SK-MEL-5 (cell line): Measurements from ENCODE around the gene SPIRE1. TPM values are rescaled to one million over a fixed set of nuclear protein-coding genes. Genes with fewer than 3 reads are reported as not detected.
"Not testable (repeated sequence)": the region's sequence is repeated elsewhere in the genome, so short reads cannot be mapped to it uniquely, and the experiment has no call there.

ENCODE experiments used
- DNase-seq: peaks from one replicate; pipeline ENCODE4 v3.0.0-alpha.2; 2016; ENCODE audit warnings: low read depth, low spot score
- in situ Hi-C: cut with HindIII; loops from 2 replicates; pipeline ENCODE4 v1.10.0; 2016; ENCODE audit warnings: low sequenced_read_pairs, high pct_unique_total_duplicates, low pct_unique_long_range_greater_than_20kb
- total RNA-seq: library from RNA; depleted of rRNA; stranded (reverse); fragments of >200 nt; shearing (Covaris generic); gene quantifications from 2 replicates; pipeline ENCODE4 v1.2.3, GENCODE V29; 2014

The SPIRE1 gene
- total RNA-seq, 1 experiment from 2014 or later, result 59.3 TPM

DNA sequence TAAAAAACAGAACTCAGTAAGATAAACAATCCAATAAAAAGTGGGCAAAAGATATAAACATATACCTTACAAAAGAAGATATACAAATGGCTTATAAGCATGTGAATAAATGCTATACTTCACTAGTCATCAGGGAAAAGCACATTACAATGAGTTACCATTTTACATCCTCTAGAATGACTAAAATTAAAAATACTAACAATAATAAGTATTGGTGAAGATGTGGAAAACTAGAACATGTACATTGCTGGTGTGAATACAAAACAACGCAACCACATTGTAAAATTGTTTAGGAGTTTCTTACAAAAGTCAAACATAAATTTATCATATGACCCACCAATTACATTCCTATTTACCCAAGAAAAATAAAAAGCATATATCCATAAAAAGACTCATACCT, 80.1 kb downstream of the SPIRE1 start:
- in situ Hi-C loops, result no loop called here
- no peak for DNase-seq

DNA sequence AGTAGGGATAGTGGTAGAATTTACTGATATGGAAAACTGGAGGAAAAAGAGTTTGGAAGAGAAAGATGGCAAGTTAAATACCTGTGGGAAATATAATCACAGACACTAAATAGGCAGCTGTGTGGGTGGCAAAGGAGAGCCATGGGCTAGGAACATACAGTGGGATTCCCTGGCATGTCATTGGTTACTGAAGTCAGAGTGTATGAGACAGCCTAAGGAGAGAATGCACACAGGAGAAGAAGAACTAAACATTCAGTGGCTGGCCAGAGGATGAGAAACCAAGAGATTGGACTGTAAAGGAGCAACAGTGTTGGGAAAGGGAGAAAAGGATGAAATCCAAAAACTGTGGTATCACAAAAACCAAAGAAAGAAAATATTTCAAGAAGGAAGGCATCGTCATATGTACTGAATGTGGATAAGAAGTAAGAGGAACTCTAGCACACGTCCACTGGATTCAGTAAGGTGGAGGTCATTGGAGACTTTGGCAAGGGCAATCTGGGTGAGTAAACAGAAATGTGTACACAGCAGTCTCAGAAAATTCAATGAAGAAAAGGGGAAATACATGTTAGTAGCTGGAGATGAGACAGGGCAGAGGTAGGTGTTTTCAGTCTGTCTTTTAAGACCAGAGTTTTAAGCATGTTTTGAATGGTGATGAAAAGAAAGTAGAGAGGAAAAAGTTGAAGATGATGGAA, 83.3 kb downstream of the SPIRE1 start:
- DNase-seq, result no peak
- in situ Hi-C loops, result no loop called here

DNA sequence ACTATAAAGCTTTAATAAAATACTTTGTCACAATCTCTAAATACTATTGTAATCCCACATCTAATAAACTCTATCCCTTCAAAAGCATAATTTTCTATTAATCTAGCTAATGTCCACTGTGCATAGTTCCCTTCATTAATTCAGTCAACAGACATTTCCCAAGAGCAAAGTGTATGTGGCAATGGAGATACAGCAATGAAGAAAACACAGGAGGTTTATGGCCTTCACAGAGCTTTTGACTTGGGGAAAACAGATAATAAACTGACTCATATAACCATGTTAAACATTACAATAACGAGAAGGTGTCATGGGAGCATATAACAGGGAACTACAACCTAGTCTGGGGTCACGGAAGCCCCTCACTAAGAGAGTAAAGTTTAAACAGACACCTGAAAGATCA, 86.3 kb downstream of the SPIRE1 start:
- in situ Hi-C loops, result no loop called here
- DNase-seq, result no peak

DNA sequence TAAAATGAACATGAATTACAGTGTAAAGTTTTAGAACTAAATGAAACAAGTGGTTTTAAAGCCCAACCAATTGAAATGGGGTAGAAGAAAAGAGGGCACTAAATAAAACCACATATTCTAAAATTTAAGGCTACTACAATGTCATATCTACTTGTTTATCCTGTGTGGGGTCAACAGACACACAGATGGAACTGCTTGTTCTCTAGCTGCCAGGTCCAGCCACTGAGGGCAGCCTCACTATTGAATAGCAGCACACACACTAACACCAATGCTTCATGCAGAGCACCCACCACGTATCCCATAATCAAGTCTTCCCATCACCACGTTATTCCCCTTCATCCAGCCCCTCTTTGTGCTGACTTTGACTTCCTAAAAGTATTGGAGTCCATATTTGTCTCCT, 88.1 kb downstream of the SPIRE1 start:
- in situ Hi-C loops, result no loop called here
- DNase-seq, result no peak

DNA sequence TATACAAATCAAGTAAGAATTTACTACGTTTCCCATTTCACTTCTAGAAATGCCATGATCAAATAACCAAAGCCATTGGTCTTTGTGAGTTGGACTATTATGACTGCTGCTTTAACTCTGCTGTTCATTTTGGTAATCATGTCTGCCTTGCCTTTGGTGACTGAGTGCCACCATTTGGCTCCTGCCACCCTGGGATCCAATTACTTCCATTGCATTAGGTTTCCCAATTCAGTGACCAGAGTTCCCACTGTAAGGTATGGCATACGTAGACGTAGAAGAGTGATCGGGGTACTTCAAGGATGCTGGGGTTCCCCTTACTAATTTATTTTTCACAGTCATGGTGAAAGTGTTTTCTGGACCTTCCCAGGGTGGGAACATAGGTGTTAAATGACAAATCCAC, 90.1 kb downstream of the SPIRE1 start:
- no peak for DNase-seq
- in situ Hi-C loops, result no loop called here

DNA sequence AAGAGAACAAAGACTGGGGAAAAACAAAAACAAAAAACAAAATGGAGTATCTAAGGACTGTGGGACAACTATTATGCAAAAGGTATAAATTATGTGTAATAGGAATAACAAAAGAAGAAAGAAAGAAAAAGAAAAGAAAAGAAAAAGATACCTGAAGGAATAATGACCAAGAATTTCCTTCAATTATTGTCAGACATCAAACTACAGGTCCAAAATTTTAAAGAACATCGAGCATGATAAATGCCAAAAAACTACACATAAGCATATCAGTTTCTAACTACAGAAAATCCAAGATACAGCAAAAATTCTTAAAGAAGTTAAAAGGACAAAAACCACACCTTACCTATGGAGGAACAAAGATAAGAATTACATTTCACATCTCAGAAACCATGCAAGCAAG, 93.0 kb downstream of the SPIRE1 start:
- in situ Hi-C loops, result no loop called here

DNA sequence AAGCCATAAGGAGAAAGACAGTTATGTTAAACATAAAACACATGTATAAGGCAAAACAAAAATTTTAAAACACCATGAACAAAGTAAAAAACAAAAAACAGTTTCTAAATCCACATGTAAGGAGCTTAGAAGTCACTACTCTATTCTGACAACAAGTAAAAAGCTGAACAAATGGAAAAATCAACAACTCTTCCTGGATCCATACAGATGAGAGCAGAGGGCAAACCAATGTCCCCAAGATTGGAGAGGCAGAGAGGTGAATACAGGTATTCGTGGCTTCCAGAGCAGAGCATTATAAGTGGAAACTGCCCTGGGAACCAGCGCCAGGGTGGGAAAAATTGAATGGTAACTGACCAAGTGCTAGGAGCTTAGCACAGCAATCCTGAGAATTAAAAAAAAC, 93.5 kb downstream of the SPIRE1 start:
- DNase-seq, result no peak
- in situ Hi-C loops, result no loop called here

More for the DNA sequence above, 93.0 kb downstream of the SPIRE1 start:
- DNase-seq, result no peak

DNA sequence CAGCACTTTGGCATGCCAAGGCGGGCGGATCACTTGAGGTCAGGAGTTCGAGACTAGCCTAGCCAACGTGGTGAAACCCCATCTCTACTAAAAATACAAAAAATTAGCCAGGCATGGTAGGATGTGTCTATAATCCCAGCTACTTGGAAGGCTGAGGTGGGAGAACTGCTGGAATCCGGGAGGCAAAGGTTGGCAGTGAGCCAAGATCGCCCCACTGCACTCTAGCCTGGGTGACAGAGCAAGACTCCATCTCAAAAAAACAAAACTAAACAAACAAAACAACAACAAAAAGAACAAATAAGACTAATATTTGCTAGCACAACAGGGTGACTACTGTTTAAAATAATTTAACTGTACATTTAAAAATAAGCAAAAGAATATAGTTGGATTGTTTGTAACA, 97.3 kb downstream of the SPIRE1 start:
- in situ Hi-C loops, DNase-seq: not testable (repeated sequence)

DNA sequence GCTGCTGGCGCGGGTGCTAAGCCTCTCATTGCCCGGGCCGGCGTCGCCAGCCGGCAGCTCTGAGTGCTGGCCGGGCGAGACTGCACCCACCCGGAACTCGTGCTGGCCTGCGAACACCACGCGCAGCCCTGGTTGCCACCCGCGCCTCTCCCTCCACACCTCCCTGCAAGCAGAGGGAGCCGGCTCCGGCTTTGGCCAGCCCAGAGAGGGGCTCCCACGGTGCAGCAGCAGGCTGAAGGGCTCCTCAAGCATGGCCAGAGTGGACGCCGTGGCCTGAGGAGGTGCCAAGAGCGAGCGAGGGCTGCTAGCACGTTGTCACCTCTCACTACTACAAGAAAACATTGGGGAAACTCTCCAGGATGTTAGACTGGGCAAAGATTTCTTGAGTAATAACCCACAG, 98.6 kb downstream of the SPIRE1 start:
- in situ Hi-C loops, result no loop called here
- DNase-seq, result no peak

DNA sequence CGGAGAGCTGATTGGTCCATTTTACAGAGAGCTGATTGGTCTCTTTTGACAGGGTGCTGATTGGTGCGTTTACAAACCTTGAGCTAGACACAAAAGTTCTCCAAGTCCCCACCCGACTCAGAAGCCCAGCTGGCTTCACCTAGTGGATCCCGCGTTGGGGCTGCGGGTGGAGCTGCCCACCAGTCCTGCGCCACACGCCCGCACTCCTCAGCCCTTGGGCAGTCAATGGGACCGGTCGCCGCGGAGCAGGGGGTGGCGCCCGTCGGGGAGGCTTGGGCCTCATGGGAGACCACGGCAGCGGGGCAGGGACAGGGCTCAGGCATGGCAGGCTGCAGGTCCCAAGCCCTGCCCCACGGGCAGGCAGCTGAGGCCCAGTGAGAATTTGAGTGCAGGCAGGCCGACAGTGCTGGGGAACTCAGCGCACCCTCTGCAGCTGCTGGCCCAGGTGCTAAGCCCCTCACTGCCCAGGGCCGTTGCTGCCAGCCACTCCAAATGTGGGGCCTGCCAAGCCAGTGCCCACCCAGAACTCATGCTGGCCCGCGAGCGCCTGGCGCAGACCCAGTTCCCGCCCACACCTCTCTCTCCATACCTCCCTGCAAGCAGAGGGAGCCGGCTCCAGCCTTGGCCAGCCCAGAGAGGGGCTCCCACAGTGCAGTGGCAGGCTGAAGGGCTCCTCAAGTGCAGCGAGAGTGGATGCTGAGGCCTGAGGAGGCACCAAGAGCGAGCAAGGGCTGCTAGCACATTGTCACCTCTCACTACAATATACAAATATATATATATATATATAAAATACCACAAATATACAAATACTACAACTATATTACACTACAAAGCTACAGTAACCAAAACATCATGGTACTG, 100.7 kb downstream of the SPIRE1 start:
- in situ Hi-C loops, result no loop called here
- DNase-seq, result no peak

DNA sequence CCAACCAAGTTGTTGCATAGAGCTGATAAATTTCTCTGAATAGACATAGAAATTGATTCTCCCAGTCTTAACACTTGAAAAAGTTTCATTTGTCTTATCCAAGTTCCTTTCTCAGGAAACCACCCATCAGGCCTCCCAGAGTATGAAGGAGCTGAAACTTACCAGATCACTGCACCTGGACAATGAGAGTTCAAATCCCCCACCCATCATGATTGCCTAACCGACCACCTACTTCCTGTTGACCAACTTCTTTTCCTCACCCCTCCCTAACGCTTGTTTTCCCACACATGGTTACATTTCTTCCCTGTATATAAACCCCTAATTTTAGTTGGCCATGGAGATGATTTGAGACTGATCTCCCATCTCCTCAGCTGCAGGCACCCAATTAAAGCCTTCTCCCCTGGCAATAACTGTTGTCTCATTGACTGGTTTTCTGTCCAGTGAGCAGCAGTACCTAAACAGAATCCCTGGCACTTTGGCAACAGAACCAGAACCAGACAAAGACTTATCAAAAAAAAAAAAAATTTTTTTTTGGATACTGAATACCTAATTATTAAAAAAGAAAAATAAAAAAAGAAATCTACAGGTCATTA, 103.0 kb downstream of the SPIRE1 start:
- in situ Hi-C loops, result no loop called here
- DNase-seq, result no peak

DNA sequence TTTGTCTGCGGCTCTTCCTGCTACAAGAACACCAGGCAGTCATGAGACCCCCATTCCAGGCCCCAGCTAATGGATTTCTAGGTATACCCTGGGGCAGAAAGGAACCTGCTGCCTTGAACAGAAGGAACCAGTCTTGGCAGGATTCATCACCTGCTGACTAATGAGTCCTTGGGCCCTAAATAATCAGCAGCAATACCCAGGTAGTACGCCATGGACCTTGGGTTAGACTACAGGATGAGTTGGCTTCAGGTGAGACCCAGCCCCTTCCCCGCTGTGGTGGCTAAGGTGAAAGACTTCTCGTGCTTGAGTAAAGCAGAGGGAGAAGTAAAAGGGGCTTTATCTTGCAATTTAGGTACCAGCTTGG, 105.0 kb downstream of the SPIRE1 start:
- in situ Hi-C loops, result no loop called here
- DNase-seq, result no peak

DNA sequence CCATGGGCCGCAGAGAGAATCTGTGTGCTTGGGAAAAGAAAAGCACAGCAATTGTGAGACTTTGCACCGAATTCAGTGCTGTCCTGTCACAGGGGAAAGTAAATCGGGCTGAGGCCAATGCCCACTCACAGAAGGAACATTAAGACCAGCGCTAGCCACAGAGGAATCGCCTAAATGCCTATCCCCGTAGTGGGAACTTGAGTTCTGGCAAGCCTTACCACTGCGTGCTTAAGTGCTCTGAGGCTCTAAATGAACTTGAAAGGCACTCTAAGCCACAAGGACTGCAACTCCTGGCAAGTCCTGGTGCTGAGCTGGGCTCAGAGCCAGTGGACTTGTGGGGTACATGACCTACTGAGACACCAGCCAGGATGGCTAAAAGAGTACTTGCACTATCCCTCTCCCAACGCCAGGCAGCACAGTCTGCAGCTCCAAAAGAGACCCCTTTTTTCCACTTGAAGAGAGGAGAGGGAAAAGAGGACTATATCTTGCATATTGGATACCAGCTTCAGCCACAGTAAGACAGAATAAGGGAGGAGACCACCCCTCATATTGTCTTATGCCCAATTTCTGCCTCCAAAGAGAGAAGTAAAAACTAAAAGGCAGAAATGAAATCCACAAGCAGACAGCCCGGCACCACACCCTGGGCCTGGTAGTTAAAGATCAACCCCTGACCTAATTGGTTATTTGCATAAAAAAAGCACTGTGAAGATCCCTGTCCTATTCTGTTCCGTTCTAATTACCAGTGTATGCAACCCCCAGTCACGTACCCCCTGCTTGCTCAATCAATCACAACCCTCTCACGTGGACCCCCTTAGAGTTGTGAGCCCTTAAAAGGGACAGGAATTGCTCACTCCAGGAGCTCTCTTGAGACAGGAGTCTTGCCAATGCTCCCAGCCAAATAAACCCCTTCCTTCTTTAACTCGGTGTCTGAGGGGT, 105.7 kb downstream of the SPIRE1 start:
- in situ Hi-C loops, DNase-seq: not testable (repeated sequence)

DNA sequence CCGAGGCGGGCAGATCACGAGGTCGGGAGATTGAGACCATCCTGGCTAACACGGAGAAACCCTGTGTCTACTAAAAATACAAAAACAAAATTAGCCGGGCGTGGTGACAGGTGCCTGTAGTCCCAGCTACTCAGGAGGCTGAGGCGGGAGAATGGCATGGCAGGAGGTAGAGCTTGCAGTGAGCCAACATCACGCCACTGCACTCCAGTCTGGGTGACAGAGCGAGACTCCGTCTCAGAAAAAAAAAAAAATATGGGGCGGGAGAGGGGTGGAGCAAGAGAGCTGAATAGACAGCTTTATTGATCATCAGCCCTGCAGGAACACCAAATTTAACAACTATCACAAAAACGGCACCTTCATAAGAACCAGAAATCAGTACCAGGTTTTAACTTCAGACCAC, 106.4 kb downstream of the SPIRE1 start:
- DNase-seq, in situ Hi-C loops: not testable (repeated sequence)

DNA sequence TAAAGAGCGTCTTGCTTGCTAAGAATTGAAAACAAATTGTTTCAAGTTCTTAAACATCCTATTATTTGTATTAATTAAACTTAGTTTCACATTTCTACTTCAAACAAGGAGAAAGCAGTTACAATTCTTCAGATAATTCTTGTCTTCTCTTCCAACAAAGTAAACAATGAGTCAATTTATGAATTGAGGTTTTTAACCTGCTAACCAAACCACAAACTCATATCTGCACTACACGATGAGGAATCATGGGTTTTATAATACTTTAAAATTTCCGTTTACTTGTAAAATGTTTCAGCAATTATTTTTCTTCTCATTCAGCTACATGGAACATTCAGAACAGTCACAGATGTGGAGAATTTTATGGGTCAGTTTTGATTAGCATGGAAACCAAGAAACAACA, 114.2 kb downstream of the SPIRE1 start:
- in situ Hi-C loops, result no loop called here
- no peak for DNase-seq

DNA sequence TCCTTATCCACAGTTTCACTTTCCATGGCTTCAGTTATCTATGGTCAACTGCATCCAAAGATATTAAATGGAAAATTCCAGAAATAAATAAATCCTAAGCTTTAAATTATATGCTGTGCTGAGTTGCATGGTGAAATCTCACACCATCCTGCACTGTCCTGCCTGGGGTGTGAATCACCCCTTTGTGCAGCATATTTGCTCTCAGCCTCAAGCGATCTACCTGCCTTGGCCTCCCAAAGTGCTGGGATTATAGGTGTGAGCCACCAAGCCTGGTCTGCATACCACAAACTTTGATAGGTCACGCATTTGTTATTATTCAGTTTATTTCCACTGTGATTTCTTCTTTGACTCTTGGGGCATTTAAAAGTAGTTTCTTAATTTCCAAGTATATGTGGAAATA, 117.2 kb downstream of the SPIRE1 start:
- in situ Hi-C loops, result no loop called here
- no peak for DNase-seq

DNA sequence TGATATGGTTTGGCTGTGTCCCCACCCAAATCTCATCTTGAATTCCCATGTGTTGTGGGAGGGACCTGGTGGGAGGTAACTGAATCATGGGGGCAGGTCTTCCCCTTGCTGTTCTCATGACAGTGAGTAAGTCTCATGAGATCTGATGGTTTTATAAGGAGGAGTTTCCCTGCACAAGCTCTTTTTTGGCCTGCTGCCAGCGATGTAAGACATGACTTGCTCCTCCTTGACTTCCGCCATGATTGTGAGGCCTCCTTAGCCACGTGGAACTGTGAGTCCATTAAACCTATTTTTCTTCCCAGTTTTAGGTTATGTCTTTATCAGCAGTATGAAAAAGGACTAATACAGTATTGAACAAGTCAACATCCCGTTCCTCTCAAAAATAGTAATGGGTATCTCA, 118.7 kb downstream of the SPIRE1 start:
- peak; percentile 56 for DNase-seq
- in situ Hi-C loops, result not testable (repeated sequence)

DNA sequence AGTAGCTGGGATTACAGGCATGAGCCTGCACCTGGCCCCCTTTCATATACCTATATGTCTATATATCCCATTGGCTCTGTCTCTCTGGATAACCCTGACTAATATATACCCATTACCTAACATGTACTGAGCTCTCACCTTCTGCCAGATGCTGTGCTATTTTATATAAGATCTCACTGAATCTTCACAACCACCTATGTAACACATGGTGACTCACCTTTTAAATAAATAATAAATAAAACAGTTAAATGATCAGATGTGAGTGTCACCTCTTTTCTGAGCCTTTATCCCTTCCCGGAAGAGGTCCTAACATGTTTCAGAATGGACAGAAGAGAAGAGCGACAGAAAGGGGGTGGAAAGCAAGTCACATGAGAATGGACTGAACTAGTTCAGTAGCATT, 123.1 kb downstream of the SPIRE1 start:
- in situ Hi-C loops, result no loop called here
- DNase-seq, result no peak
